CD14-positive monocyte (primary cell): ENCODE measurements around the gene SLC6A16. TPM values are rescaled to one million over a fixed set of nuclear protein-coding genes. Genes with fewer than 3 reads are reported as not detected.

Experiments used
- DNase-seq, 3 donors: peaks; one replicate each; pipeline ENCODE4 v3.0.0-alpha.2; 2011 to 2022
- H2AFZ ChIP-seq: 2 replicates; pipeline ENCODE4 v1.6.0; 2012; ENCODE audit warnings: mild to moderate bottlenecking, low read depth, low read length, inconsistent platforms; ENCODE audit not compliant: insufficient read depth, poor library complexity, severe bottlenecking
- H3K27ac ChIP-seq, 2 donors: 1 replicate in 1 of 2; 2 replicates in 1 of 2; pipeline ENCODE4 v1.5.1; 2012 to 2013; ENCODE audit warnings: low read length in 2 of 2, control low read depth in 1 of 2, inconsistent platforms in 1 of 2, low read depth in 1 of 2, mild to moderate bottlenecking in 1 of 2
- H3K27me3 ChIP-seq, 2 donors: one replicate each; pipeline versions ENCODE4 v1.6.0 to v1.6.1; 2011 to 2013; ENCODE audit warnings: low read length in 2 of 2; ENCODE audit not compliant: control insufficient read depth in 2 of 2, insufficient read depth in 2 of 2
- H3K36me3 ChIP-seq, 2 donors: replicated peaks in 1 of 2; 1 replicate in 1 of 2; 2 replicates in 1 of 2; pipeline versions ENCODE4 v1.5.1 to v1.6.1; 2012 to 2013; ENCODE audit warnings: low read length in 2 of 2, control low read depth in 1 of 2, inconsistent platforms in 1 of 2, mild to moderate bottlenecking in 1 of 2; ENCODE audit not compliant: insufficient read depth in 2 of 2, control insufficient read depth in 1 of 2
- H3K4me1 ChIP-seq, 2 donors: 1 replicate in 1 of 2; 2 replicates in 1 of 2; pipeline versions ENCODE4 v1.5.1 to v1.6.1; 2012 to 2013; ENCODE audit warnings: low read length in 2 of 2, control low read depth in 1 of 2, inconsistent platforms in 1 of 2, mild to moderate bottlenecking in 1 of 2, moderate library complexity in 1 of 2; ENCODE audit not compliant: insufficient read depth in 2 of 2, control insufficient read depth in 1 of 2
- H3K4me2 ChIP-seq: replicated peaks from 2 replicates; pipeline ENCODE3; 2012; ENCODE audit warnings: low read length, moderate library complexity, mild to moderate bottlenecking; ENCODE audit not compliant: poor library complexity, severe bottlenecking; ENCODE audit errors: extremely low read depth
- H3K4me3 ChIP-seq, 3 experiments: fragments of 200-600 bp in 1 of 3; sonication (generic) in 1 of 3; replicated peaks in 1 of 3; 1 replicate in 2 of 3; 2 replicates in 1 of 3; pipeline ENCODE4 v1.5.1; 2011 to 2013; ENCODE audit warnings: low read length in 3 of 3, mild to moderate bottlenecking in 3 of 3, control low read depth in 2 of 3, low read depth in 2 of 3, inconsistent platforms in 1 of 3, moderate library complexity in 1 of 3
- H3K79me2 ChIP-seq: 2 replicates; pipeline ENCODE4 v1.6.0; 2012; ENCODE audit warnings: mild to moderate bottlenecking, control low read depth, inconsistent platforms, low read length, moderate library complexity; ENCODE audit not compliant: insufficient read depth
- H3K9ac ChIP-seq: 2 replicates; pipeline ENCODE4 v1.6.0; 2017; ENCODE audit warnings: low read length, mild to moderate bottlenecking; ENCODE audit not compliant: insufficient read depth, poor library complexity, severe bottlenecking
- H3K9me3 ChIP-seq, 2 donors: replicated peaks in 1 of 2; 1 replicate in 1 of 2; 2 replicates in 1 of 2; pipeline versions ENCODE4 v1.5.1 to v1.6.1; 2012 to 2013; ENCODE audit warnings: low read length in 2 of 2, control low read depth in 1 of 2; ENCODE audit not compliant: control insufficient read depth in 1 of 2, insufficient read depth in 1 of 2
- H4K20me1 ChIP-seq: 2 replicates; pipeline ENCODE4 v1.6.0; 2012; ENCODE audit warnings: mild to moderate bottlenecking, low read length, control low read depth, moderate library complexity; ENCODE audit not compliant: insufficient read depth
- H3K27ac Mint-ChIP-seq, 7 donors: one replicate each; pipeline ENCODE4 v1.8.0; 2020; ENCODE audit warnings: mild to moderate bottlenecking in 7 of 7, mixed read lengths in 7 of 7, moderate library complexity in 6 of 7, inconsistent platforms in 2 of 7
- H3K27me3 Mint-ChIP-seq, 3 donors: one replicate each; pipeline ENCODE4 v1.8.0; 2021 to 2022; ENCODE audit warnings: low read depth in 3 of 3, mild to moderate bottlenecking in 3 of 3, mixed read lengths in 3 of 3, moderate library complexity in 3 of 3, inconsistent platforms in 1 of 3
- H3K36me3 Mint-ChIP-seq, 2 donors: one replicate each; pipeline ENCODE4 v1.8.0; 2020; ENCODE audit warnings: mixed read lengths in 2 of 2, inconsistent platforms in 1 of 2, mild to moderate bottlenecking in 1 of 2
- H3K4me1 Mint-ChIP-seq: one replicate; pipeline ENCODE4 v1.8.0; 2020; ENCODE audit warnings: mild to moderate bottlenecking, mixed read lengths
- H3K4me3 Mint-ChIP-seq, 2 donors: one replicate each; pipeline ENCODE4 v1.8.0; 2020; ENCODE audit warnings: mild to moderate bottlenecking in 2 of 2, mixed read lengths in 2 of 2, moderate library complexity in 1 of 2
- H3K9me3 Mint-ChIP-seq, 7 donors: one replicate each; pipeline ENCODE4 v1.8.0; 2020 to 2022; ENCODE audit warnings: mixed read lengths in 7 of 7, mild to moderate bottlenecking in 6 of 7, moderate library complexity in 6 of 7, inconsistent platforms in 2 of 7
- WGBS: methylation state at CpG from one replicate; pipeline ENCODE4 v1.1.5; 2013; ENCODE audit warnings: missing lambda C conversion rate; ENCODE audit not compliant: insufficient coverage; 5-methylcytosine and 5-hydroxymethylcytosine counted together
- intact Hi-C, 2 donors: fragments of 100-400 bp; cut with micrococcal nuclease; formaldehyde crosslinking; loops; one replicate each; pipeline versions ENCODE4 v1.15.0 to v1.15.1; 2023
- polyA plus RNA-seq, 3 donors: library from polyadenylated mRNA; depleted of rRNA in 1 of 3; unstranded in 2 of 3; stranded (reverse) in 1 of 3; fragments of 300-500 nt in 2 of 3; fragments of >200 nt in 1 of 3; fragmentation: Illumina TruSeq in 2 of 3; gene quantifications; 1 replicate in 2 of 3; 2 replicates in 1 of 3; pipeline ENCODE4 v1.2.3, GENCODE V29; 2012 to 2021
- TF ChIP-seq, protein P1 (sequence below): fragments of 200-600 bp; IDR thresholded peaks from one replicate; pipeline ENCODE4 v1.8.0; 2022; ENCODE audit warnings: antibody characterized with exemption, mild to moderate bottlenecking

Gene SLC6A16
- polyA plus RNA-seq, 3 donors: 0.21 to 1.5 (median 0.55) TPM

DNA sequence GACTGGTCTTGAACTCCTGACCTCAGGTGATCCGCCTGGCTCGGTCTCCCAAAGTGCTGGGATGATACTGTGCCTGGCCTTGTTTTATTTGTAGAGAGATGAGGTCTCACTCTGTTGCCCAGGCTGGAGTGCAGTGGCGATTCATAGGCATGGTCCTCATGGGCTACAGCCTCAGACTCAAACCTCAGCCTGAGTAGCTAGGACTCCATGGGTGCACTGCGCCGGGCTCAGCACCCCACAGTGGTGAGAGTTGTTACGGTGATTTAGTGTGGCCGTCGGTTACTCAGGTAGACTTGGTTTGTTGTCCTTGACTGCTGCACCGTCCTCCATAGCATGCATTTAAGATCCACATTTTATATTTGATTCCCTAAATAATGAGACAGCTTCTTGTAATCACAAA, 80.7 kb downstream of the SLC6A16 start:
- no peaks in the 10 kb centered on the region for H3K36me3 Mint-ChIP-seq
- DNase-seq: no peak
- H3K4me3 Mint-ChIP-seq: no peak overlapping the region
- intact Hi-C loops: no loop called here
- Histone ChIP-seq H3K36me3 (no peaks in the 10 kb centered on the region), H3K27me3 (no peaks in the 10 kb centered on the region), H3K9ac (no peak overlapping the region), H3K4me1 (no peaks in the 10 kb centered on the region), H4K20me1 (no peaks in the 10 kb centered on the region), H3K4me3 (no peak overlapping the region), H2AFZ (no peak overlapping the region), H3K4me2 (no peak overlapping the region), H3K79me2 (no peaks in the 10 kb centered on the region), H3K9me3 (no peaks in the 10 kb centered on the region), H3K27ac (no peak overlapping the region)
- H3K27me3 Mint-ChIP-seq: peaks cover 0 to 4% (median 3%) of the 10 kb centered on the region in 3 donors
- 100% methylated on average over 1 of the region's 9 CpGs for WGBS
- no peaks in the 10 kb centered on the region for H3K4me1 Mint-ChIP-seq
- TF ChIP-seq, protein P1, sequence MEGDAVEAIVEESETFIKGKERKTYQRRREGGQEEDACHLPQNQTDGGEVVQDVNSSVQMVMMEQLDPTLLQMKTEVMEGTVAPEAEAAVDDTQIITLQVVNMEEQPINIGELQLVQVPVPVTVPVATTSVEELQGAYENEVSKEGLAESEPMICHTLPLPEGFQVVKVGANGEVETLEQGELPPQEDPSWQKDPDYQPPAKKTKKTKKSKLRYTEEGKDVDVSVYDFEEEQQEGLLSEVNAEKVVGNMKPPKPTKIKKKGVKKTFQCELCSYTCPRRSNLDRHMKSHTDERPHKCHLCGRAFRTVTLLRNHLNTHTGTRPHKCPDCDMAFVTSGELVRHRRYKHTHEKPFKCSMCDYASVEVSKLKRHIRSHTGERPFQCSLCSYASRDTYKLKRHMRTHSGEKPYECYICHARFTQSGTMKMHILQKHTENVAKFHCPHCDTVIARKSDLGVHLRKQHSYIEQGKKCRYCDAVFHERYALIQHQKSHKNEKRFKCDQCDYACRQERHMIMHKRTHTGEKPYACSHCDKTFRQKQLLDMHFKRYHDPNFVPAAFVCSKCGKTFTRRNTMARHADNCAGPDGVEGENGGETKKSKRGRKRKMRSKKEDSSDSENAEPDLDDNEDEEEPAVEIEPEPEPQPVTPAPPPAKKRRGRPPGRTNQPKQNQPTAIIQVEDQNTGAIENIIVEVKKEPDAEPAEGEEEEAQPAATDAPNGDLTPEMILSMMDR: no peak
- no peaks in the 10 kb centered on the region for H3K9me3 Mint-ChIP-seq
- H3K27ac Mint-ChIP-seq: no peak overlapping the region

DNA sequence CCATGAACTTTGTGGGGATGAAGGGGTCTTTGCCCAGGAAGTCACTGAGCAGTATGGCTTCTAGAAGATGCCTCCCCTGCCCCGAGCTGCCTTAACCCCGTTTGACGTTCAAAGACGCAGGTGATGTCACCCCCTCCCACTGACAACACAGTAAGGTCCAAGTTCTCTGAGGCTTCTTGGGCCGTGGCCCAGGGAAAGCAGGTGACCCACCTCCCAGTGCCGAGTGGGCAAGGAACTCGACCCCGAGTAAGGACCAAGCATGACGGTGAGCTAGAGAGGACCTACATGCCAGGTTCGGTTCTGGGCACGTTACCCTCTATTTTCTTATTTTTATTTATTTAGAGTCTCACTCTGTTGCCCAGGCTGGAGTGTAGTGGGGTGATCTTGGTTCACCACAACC, 81.3 kb downstream of the SLC6A16 start:
- no peak for DNase-seq
- H3K36me3 Mint-ChIP-seq: no peaks in the 10 kb centered on the region
- no peak overlapping the region for H3K27ac ChIP-seq
- H2AFZ ChIP-seq: no peak overlapping the region
- no peaks in the 10 kb centered on the region for H3K4me1 ChIP-seq
- no peaks in the 10 kb centered on the region for H3K4me1 Mint-ChIP-seq
- intact Hi-C loops: no loop called here
- peaks cover 0 to 4% (median 3%) of the 10 kb centered on the region in 3 donors for H3K27me3 Mint-ChIP-seq
- H3K4me3 ChIP-seq: no peak overlapping the region
- 95% methylated on average over 8 of the region's 11 CpGs for WGBS
- no peaks in the 10 kb centered on the region for H4K20me1 ChIP-seq
- no peaks in the 10 kb centered on the region for H3K36me3 ChIP-seq
- H3K9ac ChIP-seq: no peak overlapping the region
- no peak overlapping the region for H3K27ac Mint-ChIP-seq
- H3K27me3 ChIP-seq: no peaks in the 10 kb centered on the region
- no peaks in the 10 kb centered on the region for H3K9me3 ChIP-seq
- H3K4me2 ChIP-seq: no peak overlapping the region
- no peaks in the 10 kb centered on the region for H3K79me2 ChIP-seq
- peaks cover 0 to 2% (median 0%) of the 10 kb centered on the region in 7 donors for H3K9me3 Mint-ChIP-seq
- TF ChIP-seq, protein P1: no peak
- H3K4me3 Mint-ChIP-seq: no peak overlapping the region
